Naive B cell (primary cell): ENCODE data around the gene CASK. TPM values are rescaled to one million over a fixed set of nuclear protein-coding genes. Genes with fewer than 3 reads are reported as not detected.

Source experiments
- ATAC-seq, 2 donors: fragments of 150-1000 bp; cut with Tn5 transposase; 2 replicates each; pipeline ENCODE4 v1.10.0; 2021; ENCODE audit warnings: low read depth in 2 of 2, mild to moderate bottlenecking in 2 of 2, moderate library complexity in 2 of 2
- DNase-seq: peaks from one replicate; pipeline ENCODE4 v3.0.0; 2022
- H3K27ac Mint-ChIP-seq, 6 donors: one replicate each; pipeline ENCODE4 v1.8.0; 2020 to 2022; ENCODE audit warnings: mild to moderate bottlenecking in 6 of 6, mixed read lengths in 6 of 6, moderate library complexity in 5 of 6, inconsistent platforms in 2 of 6
- H3K27me3 Mint-ChIP-seq, 3 donors: one replicate each; pipeline ENCODE4 v1.8.0; 2021 to 2022; ENCODE audit warnings: mixed read lengths in 3 of 3, mild to moderate bottlenecking in 1 of 3
- H3K36me3 Mint-ChIP-seq, 2 donors: one replicate each; pipeline ENCODE4 v1.8.0; 2020 to 2022; ENCODE audit warnings: mixed read lengths in 2 of 2, inconsistent platforms in 1 of 2, mild to moderate bottlenecking in 1 of 2
- H3K4me1 Mint-ChIP-seq, 3 donors: one replicate each; pipeline ENCODE4 v1.8.0; 2020 to 2022; ENCODE audit warnings: mixed read lengths in 3 of 3, inconsistent platforms in 1 of 3, mild to moderate bottlenecking in 1 of 3, moderate library complexity in 1 of 3
- H3K4me3 Mint-ChIP-seq, 8 donors: one replicate each; pipeline ENCODE4 v1.8.0; 2020 to 2022; ENCODE audit warnings: mild to moderate bottlenecking in 8 of 8, mixed read lengths in 8 of 8, moderate library complexity in 8 of 8, inconsistent platforms in 2 of 8
- H3K9me3 Mint-ChIP-seq, 7 donors: one replicate each; pipeline ENCODE4 v1.8.0; 2020 to 2022; ENCODE audit warnings: mixed read lengths in 7 of 7, mild to moderate bottlenecking in 5 of 7, inconsistent platforms in 2 of 7, moderate library complexity in 1 of 7
- polyA plus RNA-seq, 6 donors: library from polyadenylated mRNA; unstranded; fragments of 300-500 nt; fragmentation: Illumina TruSeq; gene quantifications; one replicate each; pipeline ENCODE4 v1.2.3, GENCODE V29; 2021; ENCODE audit warnings: low read depth in 6 of 6

CASK gene
- polyA plus RNA-seq, 6 donors from 2014 or later, result 2.6 to 10.8 (median 6.2) TPM

- H3K27me3 Mint-ChIP-seq, result no peaks in the 10 kb centered on the region
Measured at GRCh38 chrX:41563876-41564275, 359.5 kb downstream of the CASK start.

GRCh38 chrX:41561045-41561444, 362.3 kb downstream of the CASK start:
- Mint-ChIP-seq H3K27me3 (no peaks in the 10 kb centered on the region), H3K4me1 (peaks cover 0 to 14% (median 6%) of the 10 kb centered on the region in 3 donors), H3K27ac (no peak overlapping the region), H3K36me3 (peaks cover 0 to 9% of the 10 kb centered on the region in 2 donors), H3K4me3 (no peak overlapping the region), H3K9me3 (peaks cover 0 to 2% (median 0%) of the 10 kb centered on the region in 7 donors)
- ATAC-seq, result no peak
- DNase-seq, result no peak

More at GRCh38 chrX:41563876-41564275, 359.5 kb downstream of the CASK start:
- ATAC-seq (no peak), DNase-seq (no peak)
- H3K4me3 Mint-ChIP-seq, result no peak overlapping the region
- H3K36me3 Mint-ChIP-seq, result peaks cover 0 to 9% of the 10 kb centered on the region in 2 donors
- H3K4me1 Mint-ChIP-seq, result peaks cover 0 to 10% (median 6%) of the 10 kb centered on the region in 3 donors
- peaks cover 0 to 6% (median 0%) of the 10 kb centered on the region in 7 donors for H3K9me3 Mint-ChIP-seq
- H3K27ac Mint-ChIP-seq, result no peak overlapping the region

GRCh38 chrX:41559235-41560052, 363.9 kb downstream of the CASK start:
- ATAC-seq, result no peak
- Mint-ChIP-seq H3K27ac (peak overlapping the region in 2 of 6 donors; percentile 3 to 57), H3K27me3 (no peaks in the 10 kb centered on the region), H3K4me3 (no peak overlapping the region), H3K9me3 (peaks cover 0 to 2% (median 0%) of the 10 kb centered on the region in 7 donors), H3K4me1 (peaks cover 0 to 14% (median 6%) of the 10 kb centered on the region in 3 donors), H3K36me3 (no peaks in the 10 kb centered on the region)
- no peak for DNase-seq

- peaks cover 0 to 14% (median 6%) of the 10 kb centered on the region in 3 donors for H3K4me1 Mint-ChIP-seq
- peak overlapping the region in 1 of 8 donors; percentile 47 for H3K4me3 Mint-ChIP-seq
- H3K9me3 Mint-ChIP-seq, result peaks cover 0 to 2% (median 0%) of the 10 kb centered on the region in 7 donors
- H3K36me3 Mint-ChIP-seq, result no peaks in the 10 kb centered on the region
- no peaks in the 10 kb centered on the region for H3K27me3 Mint-ChIP-seq
- ATAC-seq (no peak), DNase-seq (peak; percentile 8)
- H3K27ac Mint-ChIP-seq, result no peak overlapping the region
Measured at GRCh38 chrX:41558531-41558930, 364.8 kb downstream of the CASK start.

DNA sequence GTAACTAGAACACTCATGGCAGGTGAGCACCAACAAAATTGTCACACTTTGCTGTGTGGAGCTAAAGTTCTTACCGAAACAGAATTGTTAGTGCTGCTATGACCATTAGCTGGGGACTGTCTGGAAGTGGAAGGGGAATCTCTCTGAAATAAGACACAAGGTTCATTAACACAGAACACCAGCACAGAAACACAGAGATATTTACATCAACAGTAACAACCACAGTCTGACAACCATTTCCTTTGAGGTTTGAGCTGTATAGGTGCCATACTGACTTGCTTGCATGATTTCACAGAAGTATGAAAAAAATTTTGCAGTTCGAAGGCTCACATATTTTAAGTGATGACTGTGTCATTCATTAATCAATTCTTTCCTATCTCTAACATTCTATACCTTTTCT, 366.4 kb downstream of the CASK start:
- Mint-ChIP-seq H3K4me3 (no peak overlapping the region), H3K36me3 (peaks cover 0 to 6% of the 10 kb centered on the region in 2 donors), H3K4me1 (peaks cover 0 to 14% (median 6%) of the 10 kb centered on the region in 3 donors), H3K9me3 (peaks cover 0 to 2% (median 0%) of the 10 kb centered on the region in 7 donors), H3K27ac (peak overlapping the region in 1 of 6 donors; percentile 30), H3K27me3 (no peaks in the 10 kb centered on the region)
- ATAC-seq (no peak), DNase-seq (no peak)

GRCh38 chrX:41553688-41554087, 369.7 kb downstream of the CASK start:
- ATAC-seq, result no peak
- Mint-ChIP-seq H3K4me3 (no peak overlapping the region), H3K36me3 (peaks cover 0 to 6% of the 10 kb centered on the region in 2 donors), H3K4me1 (peaks cover 0 to 2% (median 0%) of the 10 kb centered on the region in 3 donors), H3K9me3 (peaks cover 0 to under 1% (median 0%) of the 10 kb centered on the region in 7 donors), H3K27me3 (no peaks in the 10 kb centered on the region), H3K27ac (no peak overlapping the region)
- no peak for DNase-seq

DNA sequence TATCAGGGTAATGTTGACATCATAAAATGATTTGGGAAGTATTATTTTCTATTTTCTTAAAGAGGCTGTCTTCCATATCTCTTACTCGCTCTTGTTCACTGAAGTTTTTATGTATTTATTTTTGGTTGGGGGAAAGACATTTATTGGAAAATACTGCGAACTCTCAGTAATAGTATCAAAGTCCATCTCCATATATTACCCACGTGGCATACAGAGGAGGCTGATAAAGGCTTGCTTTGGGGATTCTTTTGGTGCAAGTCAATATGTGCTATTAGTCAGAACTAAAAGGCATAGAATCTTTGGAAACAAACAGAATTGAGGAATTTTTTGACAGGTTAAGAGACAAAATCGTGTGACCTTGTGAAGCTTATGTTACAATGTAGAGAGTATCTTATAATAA, 374.9 kb downstream of the CASK start:
- H3K27me3 Mint-ChIP-seq, result no peaks in the 10 kb centered on the region
- DNase-seq (no peak), ATAC-seq (no peak)
- peaks cover 0 to 6% of the 10 kb centered on the region in 2 donors for H3K36me3 Mint-ChIP-seq
- peaks cover 0 to 1% (median 0%) of the 10 kb centered on the region in 3 donors for H3K4me1 Mint-ChIP-seq
- H3K27ac Mint-ChIP-seq, result peak overlapping the region in 1 of 6 donors; percentile 81
- no peak overlapping the region for H3K4me3 Mint-ChIP-seq
- H3K9me3 Mint-ChIP-seq, result no peaks in the 10 kb centered on the region

DNA sequence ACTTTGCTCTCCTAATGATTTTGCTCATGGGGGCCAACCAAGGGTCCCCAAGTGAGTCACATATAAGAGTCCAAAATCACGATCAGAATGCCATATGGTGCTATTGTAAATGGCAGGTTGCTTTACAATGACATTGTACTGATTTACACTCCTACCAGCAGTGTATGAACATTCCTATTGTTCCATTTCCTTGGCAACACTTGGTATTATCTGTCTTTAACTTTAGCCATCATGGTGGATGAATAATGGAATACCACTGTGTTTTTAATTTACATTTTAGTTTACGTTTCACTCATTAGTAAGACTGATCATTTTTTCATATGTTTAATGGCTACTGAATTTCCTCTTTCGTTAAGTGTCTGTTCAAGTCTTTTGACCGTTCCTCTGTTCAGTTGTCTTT, 379.7 kb downstream of the CASK start:
- H3K9me3 Mint-ChIP-seq, result peaks cover 0 to 2% (median 0%) of the 10 kb centered on the region in 7 donors
- no peak for ATAC-seq
- no peak overlapping the region for H3K4me3 Mint-ChIP-seq
- no peaks in the 10 kb centered on the region for H3K27me3 Mint-ChIP-seq
- no peak overlapping the region for H3K27ac Mint-ChIP-seq
- DNase-seq, result no peak
- peaks cover 0 to 1% (median 0%) of the 10 kb centered on the region in 3 donors for H3K4me1 Mint-ChIP-seq
- H3K36me3 Mint-ChIP-seq, result peaks cover 0 to 7% of the 10 kb centered on the region in 2 donors

- Mint-ChIP-seq H3K27me3 (no peaks in the 10 kb centered on the region), H3K9me3 (peaks cover 0 to 2% (median 0%) of the 10 kb centered on the region in 7 donors), H3K4me1 (peaks cover 0 to 1% (median 0%) of the 10 kb centered on the region in 3 donors), H3K4me3 (no peak overlapping the region), H3K27ac (no peak overlapping the region), H3K36me3 (peaks cover 0 to 7% of the 10 kb centered on the region in 2 donors)
- ATAC-seq (no peak), DNase-seq (no peak)
Measured at GRCh38 chrX:41543025-41543424, 380.3 kb downstream of the CASK start.

DNA sequence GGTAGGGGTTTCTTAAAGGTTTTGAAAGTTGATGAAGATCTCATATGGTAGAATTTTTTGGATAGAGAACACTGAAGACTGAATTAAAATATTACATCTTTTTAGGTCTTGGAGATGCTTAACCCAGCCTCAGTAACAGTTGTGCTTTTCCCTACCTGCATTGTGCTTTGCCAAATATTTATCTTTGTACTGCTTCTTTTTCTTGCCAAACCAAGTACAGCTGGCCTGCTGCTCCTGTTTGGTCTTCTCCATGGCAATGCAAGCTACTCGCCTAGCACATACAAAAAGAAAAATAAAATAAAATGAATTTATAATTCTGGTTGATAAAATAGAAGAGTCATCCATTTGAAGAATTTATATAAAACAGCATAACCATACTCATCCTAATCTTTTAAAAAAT, 380.8 kb downstream of the CASK start:
- DNase-seq (no peak), ATAC-seq (no peak)
- Mint-ChIP-seq H3K36me3 (peaks cover 0 to 7% of the 10 kb centered on the region in 2 donors), H3K4me1 (peaks cover 0 to 1% (median 0%) of the 10 kb centered on the region in 3 donors), H3K9me3 (peaks cover 0 to 2% (median 0%) of the 10 kb centered on the region in 7 donors), H3K4me3 (no peak overlapping the region), H3K27me3 (no peaks in the 10 kb centered on the region), H3K27ac (no peak overlapping the region)

GRCh38 chrX:41542135-41542534, 381.2 kb downstream of the CASK start:
- no peak overlapping the region for H3K4me3 Mint-ChIP-seq
- H3K4me1 Mint-ChIP-seq, result peaks cover 0 to 1% (median 0%) of the 10 kb centered on the region in 3 donors
- H3K27me3 Mint-ChIP-seq, result no peaks in the 10 kb centered on the region
- DNase-seq (no peak), ATAC-seq (no peak)
- H3K36me3 Mint-ChIP-seq, result peaks cover 0 to 7% of the 10 kb centered on the region in 2 donors
- H3K27ac Mint-ChIP-seq, result no peak overlapping the region
- peaks cover 0 to 2% (median 0%) of the 10 kb centered on the region in 7 donors for H3K9me3 Mint-ChIP-seq

DNA sequence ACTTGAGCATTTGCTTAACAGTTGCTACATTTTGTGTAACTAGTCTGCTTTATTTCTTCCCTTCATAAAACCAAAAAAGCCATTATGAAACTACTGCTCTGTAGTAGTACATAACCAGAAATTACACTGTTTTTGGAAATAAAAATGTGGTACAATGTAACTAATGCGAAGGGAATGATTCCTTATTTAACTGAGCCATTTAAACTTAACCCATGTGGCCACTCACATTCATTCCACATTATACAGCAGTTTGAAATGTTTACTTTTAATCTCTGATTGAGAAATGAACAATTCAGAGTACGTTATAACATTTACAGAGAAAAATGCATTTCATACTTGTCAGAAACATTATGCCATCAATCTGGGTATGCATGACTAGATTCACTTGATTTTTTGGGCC, 382.0 kb downstream of the CASK start:
- peaks cover 0 to 2% (median 0%) of the 10 kb centered on the region in 7 donors for H3K9me3 Mint-ChIP-seq
- DNase-seq (no peak), ATAC-seq (no peak)
- no peaks in the 10 kb centered on the region for H3K27me3 Mint-ChIP-seq
- H3K36me3 Mint-ChIP-seq, result peaks cover 0 to 7% of the 10 kb centered on the region in 2 donors
- H3K4me1 Mint-ChIP-seq, result peaks cover 0 to 1% (median 0%) of the 10 kb centered on the region in 3 donors
- no peak overlapping the region for H3K4me3 Mint-ChIP-seq
- no peak overlapping the region for H3K27ac Mint-ChIP-seq

GRCh38 chrX:41538707-41539106, 384.6 kb downstream of the CASK start:
- Mint-ChIP-seq H3K4me3 (no peak overlapping the region), H3K9me3 (peaks cover 0 to 2% (median 0%) of the 10 kb centered on the region in 7 donors), H3K27ac (peak overlapping the region in 1 of 6 donors; percentile 11), H3K36me3 (peaks cover 0 to 7% of the 10 kb centered on the region in 2 donors), H3K4me1 (no peaks in the 10 kb centered on the region), H3K27me3 (no peaks in the 10 kb centered on the region)
- no peak for ATAC-seq
- DNase-seq, result no peak

GRCh38 chrX:41530085-41530484, 393.3 kb downstream of the CASK start:
- H3K4me1 Mint-ChIP-seq, result no peaks in the 10 kb centered on the region
- no peaks in the 10 kb centered on the region for H3K9me3 Mint-ChIP-seq
- no peak for DNase-seq
- H3K27me3 Mint-ChIP-seq, result peaks cover 0 to 8% (median 0%) of the 10 kb centered on the region in 3 donors
- H3K4me3 Mint-ChIP-seq, result no peak overlapping the region
- no peak for ATAC-seq
- H3K36me3 Mint-ChIP-seq, result peaks cover 11 to 17% of the 10 kb centered on the region in 2 donors
- H3K27ac Mint-ChIP-seq, result peak overlapping the region in 1 of 6 donors; percentile 26
